Vagina (tissue), 2 donors: Measurements from ENCODE around the gene YLPM1.

Experiments used
- POLR2A ChIP-seq, 2 donors: fragments of 450-650 bp; IDR thresholded peaks; one replicate each; pipeline ENCODE4 v1.6.1; 2017; ENCODE audit warnings: antibody characterized with exemption in 2 of 2, mild to moderate bottlenecking in 2 of 2, moderate library complexity in 2 of 2
- POLR2AphosphoS5 ChIP-seq, 2 donors: sonication (generic); formaldehyde crosslinking; IDR thresholded peaks; one replicate each; pipeline ENCODE4 v1.9.0; 2017; ENCODE audit warnings: antibody characterized with exemption in 2 of 2, mild to moderate bottlenecking in 2 of 2, low read depth in 1 of 2; ENCODE audit not compliant: insufficient read depth in 1 of 2
- TF ChIP-seq, protein P1 (sequence below), 3 experiments: fragments of 450-650 bp in 2 of 3; fragments of 200-600 bp in 1 of 3; sonication (generic) in 1 of 3; IDR thresholded peaks; one replicate each; pipeline ENCODE4 v1.5.1; 2017 to 2019; ENCODE audit warnings: antibody characterized with exemption in 3 of 3, mild to moderate bottlenecking in 2 of 3, moderate library complexity in 2 of 3

DNA sequence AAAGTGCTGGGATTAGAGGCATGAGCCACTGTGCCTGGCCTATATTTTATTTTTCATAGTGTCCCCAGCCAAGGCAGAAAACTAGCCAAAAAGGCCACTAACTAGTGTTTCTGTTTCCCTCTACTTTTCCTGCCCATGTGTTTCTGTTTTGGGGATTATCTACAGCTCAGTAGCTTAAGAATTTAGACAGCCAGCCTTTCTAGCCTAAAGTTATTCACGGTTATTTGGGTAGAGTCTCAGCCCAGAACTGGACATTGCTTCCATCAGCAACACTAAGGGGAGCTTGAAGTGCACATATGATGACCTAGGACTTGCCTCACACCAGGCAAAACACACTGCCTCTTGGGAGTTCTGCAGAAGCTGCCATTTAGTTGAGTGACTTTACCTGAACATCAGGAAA is 94.9 kb downstream of the YLPM1 start:
- no peak for TF ChIP-seq POLR2AphosphoS5 (IDR thresholded peaks at IDR 0.05; ENCODE audit: insufficient read depth in 1 of 2, low read depth in 1 of 2)
- TF ChIP-seq, protein P1, sequence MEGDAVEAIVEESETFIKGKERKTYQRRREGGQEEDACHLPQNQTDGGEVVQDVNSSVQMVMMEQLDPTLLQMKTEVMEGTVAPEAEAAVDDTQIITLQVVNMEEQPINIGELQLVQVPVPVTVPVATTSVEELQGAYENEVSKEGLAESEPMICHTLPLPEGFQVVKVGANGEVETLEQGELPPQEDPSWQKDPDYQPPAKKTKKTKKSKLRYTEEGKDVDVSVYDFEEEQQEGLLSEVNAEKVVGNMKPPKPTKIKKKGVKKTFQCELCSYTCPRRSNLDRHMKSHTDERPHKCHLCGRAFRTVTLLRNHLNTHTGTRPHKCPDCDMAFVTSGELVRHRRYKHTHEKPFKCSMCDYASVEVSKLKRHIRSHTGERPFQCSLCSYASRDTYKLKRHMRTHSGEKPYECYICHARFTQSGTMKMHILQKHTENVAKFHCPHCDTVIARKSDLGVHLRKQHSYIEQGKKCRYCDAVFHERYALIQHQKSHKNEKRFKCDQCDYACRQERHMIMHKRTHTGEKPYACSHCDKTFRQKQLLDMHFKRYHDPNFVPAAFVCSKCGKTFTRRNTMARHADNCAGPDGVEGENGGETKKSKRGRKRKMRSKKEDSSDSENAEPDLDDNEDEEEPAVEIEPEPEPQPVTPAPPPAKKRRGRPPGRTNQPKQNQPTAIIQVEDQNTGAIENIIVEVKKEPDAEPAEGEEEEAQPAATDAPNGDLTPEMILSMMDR (IDR thresholded peaks at IDR 0.05): no peak
- TF ChIP-seq POLR2A (IDR thresholded peaks at IDR 0.05): no peak
